ENCODE data around the gene GGN.

GRCh38 chr19:38385804-38386257, 2.0 kb downstream of the GGN start:
- TF ChIP-seq YY1 (IDR thresholded peaks at IDR 0.05; ENCODE audit: insufficient read depth, insufficient read length) (no peak), ZNF274 (IDR thresholded peaks at IDR 0.05; ENCODE audit: low read depth, low read length) (no peak)
